ENCODE data around the gene COPG2.
"Not testable (repeated sequence)": the region's sequence is repeated elsewhere in the genome, so short reads cannot be mapped to it uniquely, and the experiment has no call there.

COPG2 gene

DNA sequence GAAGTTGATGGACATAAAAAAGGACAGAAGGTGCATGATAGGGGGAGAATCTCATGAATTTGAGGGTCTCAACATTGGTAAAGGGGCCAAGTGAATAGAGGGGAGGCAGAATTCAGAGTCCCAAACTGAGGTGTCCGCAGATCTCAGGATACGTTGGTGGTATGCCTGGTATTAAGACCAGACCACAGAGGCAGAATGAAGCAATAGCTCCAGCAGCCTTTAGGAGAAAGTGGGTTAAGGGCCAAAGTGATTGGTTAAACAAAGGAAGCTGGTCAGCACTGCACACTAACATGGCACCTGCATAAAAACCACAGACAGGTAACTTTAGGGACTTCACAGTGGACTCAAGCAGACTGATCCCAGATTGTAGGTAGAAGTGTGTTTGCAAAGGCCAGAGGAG, 139.1 kb downstream of the COPG2 start:
- TF ChIP-seq, protein P1, sequence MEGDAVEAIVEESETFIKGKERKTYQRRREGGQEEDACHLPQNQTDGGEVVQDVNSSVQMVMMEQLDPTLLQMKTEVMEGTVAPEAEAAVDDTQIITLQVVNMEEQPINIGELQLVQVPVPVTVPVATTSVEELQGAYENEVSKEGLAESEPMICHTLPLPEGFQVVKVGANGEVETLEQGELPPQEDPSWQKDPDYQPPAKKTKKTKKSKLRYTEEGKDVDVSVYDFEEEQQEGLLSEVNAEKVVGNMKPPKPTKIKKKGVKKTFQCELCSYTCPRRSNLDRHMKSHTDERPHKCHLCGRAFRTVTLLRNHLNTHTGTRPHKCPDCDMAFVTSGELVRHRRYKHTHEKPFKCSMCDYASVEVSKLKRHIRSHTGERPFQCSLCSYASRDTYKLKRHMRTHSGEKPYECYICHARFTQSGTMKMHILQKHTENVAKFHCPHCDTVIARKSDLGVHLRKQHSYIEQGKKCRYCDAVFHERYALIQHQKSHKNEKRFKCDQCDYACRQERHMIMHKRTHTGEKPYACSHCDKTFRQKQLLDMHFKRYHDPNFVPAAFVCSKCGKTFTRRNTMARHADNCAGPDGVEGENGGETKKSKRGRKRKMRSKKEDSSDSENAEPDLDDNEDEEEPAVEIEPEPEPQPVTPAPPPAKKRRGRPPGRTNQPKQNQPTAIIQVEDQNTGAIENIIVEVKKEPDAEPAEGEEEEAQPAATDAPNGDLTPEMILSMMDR (IDR thresholded peaks at IDR 0.05; ENCODE audit: insufficient read depth, low read length, poor library complexity, severe bottlenecking) = no peak
- no peak for DNase-seq (ENCODE audit: extremely low read depth, insufficient read length)
- no peak overlapping the region for H3K4me3 ChIP-seq (replicated peaks; ENCODE audit: low read depth, low read length)
- H3K27me3 ChIP-seq (replicated peaks; ENCODE audit: control insufficient read depth, insufficient read depth, low read length) = no peaks in the 10 kb centered on the region
- no peaks in the 10 kb centered on the region for H3K36me3 ChIP-seq (ENCODE audit: control insufficient read depth, insufficient read depth, low read length)

DNA sequence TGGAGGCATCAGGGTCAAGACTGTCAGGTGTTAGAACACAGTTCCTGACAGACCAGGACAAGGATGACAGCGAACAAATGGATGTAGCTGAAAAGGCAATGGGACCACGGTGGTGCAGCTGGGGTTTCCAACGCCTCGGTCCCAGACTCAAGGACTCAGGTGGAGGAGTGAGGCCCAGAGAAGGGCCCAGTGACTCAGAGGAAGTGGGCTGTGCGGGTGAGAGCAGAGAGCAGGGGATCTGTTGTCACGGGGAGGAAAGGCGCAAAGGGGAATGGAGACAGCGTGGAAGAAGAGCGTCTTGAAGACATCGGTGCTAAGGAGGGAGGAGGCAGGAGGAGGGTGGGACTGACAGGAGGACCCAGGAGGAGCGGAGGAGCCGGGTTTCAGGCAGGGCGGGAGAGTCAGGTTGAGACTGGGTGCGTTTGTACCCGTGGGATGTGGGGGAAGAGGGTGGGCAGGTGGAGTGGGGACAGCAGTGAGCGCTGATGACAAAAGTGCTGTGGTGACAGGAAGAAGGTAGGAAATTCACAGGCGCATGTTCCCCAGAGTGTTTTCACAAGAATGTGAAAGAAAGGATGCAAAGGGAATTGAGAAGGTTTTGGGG, 140.7 kb downstream of the COPG2 start:
- DNase-seq (ENCODE audit: extremely low read depth, insufficient read length); H3K36me3 ChIP-seq (ENCODE audit: control insufficient read depth, insufficient read depth, low read length); H3K4me3 ChIP-seq (replicated peaks; ENCODE audit: low read depth, low read length); H3K27me3 ChIP-seq (replicated peaks; ENCODE audit: control insufficient read depth, insufficient read depth, low read length): not testable (repeated sequence)

DNA sequence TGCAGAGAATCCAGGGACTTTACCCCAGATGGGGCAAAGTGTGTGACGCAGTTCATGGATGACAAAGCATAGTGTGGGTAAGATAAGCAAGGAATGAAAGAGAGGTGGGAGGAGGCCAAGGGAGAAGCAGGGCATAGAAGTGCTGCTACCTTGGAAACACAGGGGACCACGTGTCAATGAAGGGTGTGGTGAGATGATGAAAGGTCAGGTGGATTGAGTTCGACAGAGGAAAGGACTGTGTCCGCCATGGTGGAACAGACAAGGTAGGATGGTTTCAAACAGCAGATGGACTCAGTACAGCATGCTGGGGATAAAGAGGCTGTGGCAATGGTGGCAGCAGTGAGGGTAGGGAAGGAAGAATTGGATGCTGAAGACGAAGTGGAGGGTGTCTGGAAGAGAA, 143.9 kb downstream of the COPG2 start:
- Histone ChIP-seq H3K4me3 (replicated peaks; ENCODE audit: low read depth, low read length) (no peak overlapping the region), H3K27me3 (replicated peaks; ENCODE audit: control insufficient read depth, insufficient read depth, low read length) (no peaks in the 10 kb centered on the region), H3K36me3 (ENCODE audit: control insufficient read depth, insufficient read depth, low read length) (no peaks in the 10 kb centered on the region)
- TF ChIP-seq, protein P1 (IDR thresholded peaks at IDR 0.05; ENCODE audit: insufficient read depth, low read length, poor library complexity, severe bottlenecking) = no peak
- DNase-seq (ENCODE audit: extremely low read depth, insufficient read length) = no peak

DNA sequence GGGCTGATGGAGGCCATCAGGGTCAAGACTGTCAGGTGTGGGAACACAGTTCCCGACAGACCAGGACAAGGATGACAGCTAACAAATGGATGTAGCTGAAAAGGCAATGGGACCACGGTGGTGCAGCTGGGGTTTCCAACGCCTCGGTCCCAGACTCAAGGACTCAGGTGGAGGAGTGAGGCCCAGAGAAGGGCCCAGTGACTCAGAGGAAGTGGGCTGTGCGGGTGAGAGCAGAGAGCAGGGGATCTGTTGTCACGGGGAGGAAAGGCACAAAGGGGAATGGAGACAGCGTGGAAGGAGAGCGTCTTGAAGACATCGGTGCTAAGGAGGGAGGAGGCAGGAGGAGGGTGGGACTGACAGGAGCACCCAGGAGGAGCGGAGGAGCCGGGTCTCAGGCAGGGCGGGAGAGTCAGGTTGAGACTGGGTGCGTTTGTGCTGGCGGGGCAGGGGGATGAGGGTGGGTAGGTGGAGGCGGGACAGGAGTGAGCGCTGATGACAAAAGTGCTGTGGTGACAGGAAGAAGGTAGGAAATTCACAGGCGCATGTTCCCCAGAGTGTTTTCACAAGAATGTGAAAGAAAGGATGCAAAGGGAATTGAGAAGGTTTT, 144.9 kb downstream of the COPG2 start:
- not testable (repeated sequence) for H3K27me3 ChIP-seq (replicated peaks; ENCODE audit: control insufficient read depth, insufficient read depth, low read length); H3K4me3 ChIP-seq (replicated peaks; ENCODE audit: low read depth, low read length); H3K36me3 ChIP-seq (ENCODE audit: control insufficient read depth, insufficient read depth, low read length); DNase-seq (ENCODE audit: extremely low read depth, insufficient read length)

DNA sequence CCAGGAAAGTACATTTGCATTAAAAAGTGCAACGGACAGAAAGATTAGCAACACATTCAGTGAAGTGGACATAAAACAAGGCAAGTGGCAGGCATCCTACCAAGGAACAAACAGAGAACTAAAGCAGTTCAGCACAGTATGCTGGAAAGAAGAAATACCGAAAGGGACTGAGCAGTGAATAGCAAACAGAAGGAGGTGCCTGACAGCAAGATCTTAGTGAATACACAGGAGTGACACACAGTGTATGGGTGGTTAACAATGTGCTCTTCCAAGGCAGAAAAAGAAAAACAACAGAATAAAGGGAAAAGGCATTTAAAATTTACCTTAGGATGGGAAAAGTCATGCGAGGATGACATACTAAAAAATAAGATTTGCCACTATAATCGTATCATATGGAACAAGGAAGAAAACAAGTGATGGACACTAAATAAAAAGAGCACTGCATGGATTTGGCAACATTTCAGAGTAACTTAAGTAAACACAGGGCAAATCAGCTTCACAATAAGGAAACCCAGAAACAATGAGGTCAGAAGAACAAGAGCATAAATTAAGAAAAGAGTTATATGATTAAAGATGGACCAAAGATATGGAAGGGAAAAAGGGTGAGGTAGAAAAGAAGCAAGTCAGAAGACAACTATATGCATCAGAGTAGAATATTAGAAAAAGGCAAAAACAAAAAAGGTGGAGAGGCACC, 147.1 kb downstream of the COPG2 start:
- no peaks in the 10 kb centered on the region for H3K27me3 ChIP-seq (replicated peaks; ENCODE audit: control insufficient read depth, insufficient read depth, low read length)
- TF ChIP-seq, protein P1 (IDR thresholded peaks at IDR 0.05; ENCODE audit: insufficient read depth, low read length, poor library complexity, severe bottlenecking) = no peak
- no peak for DNase-seq (ENCODE audit: extremely low read depth, insufficient read length)
- no peak overlapping the region for H3K4me3 ChIP-seq (replicated peaks; ENCODE audit: low read depth, low read length)
- no peaks in the 10 kb centered on the region for H3K36me3 ChIP-seq (ENCODE audit: control insufficient read depth, insufficient read depth, low read length)

DNA sequence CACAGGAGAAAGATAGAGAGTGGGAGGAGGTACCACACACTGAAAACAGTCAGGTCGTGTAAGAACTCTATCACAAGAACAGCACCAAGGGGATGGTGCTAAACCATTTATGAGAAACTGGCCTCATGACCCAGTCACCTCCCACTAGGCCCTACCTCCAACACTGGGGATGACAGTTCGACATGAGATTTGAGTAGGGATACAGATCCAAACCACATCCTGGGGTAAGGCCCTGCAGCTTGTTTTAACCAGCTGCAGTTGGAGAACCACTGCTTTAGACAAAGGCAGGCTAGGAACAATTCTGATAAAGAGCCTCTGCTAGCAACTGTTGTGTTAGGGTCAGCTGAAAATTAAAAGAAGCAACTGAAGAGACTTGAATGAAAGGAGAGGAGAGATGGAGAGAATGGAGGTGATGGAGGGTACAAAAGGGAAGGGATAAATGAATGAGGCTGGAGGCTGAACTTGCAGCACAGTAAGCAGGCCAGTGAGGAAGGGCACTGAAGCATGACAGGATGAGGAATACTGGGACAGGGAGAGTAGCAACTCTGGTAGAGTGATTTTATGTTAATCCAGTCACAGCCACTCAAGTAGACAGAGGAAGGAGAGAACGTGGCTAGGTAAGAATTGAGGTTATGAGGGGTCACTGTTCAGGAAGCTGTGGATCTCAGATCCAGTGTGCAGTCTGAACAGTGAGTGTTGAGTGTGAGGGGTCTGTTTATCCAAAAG, 153.1 kb downstream of the COPG2 start:
- no peaks in the 10 kb centered on the region for H3K27me3 ChIP-seq (replicated peaks; ENCODE audit: control insufficient read depth, insufficient read depth, low read length)
- TF ChIP-seq, protein P1 (IDR thresholded peaks at IDR 0.05; ENCODE audit: insufficient read depth, low read length, poor library complexity, severe bottlenecking) = no peak
- no peak overlapping the region for H3K4me3 ChIP-seq (replicated peaks; ENCODE audit: low read depth, low read length)
- no peak for DNase-seq (ENCODE audit: extremely low read depth, insufficient read length)
- no peaks in the 10 kb centered on the region; the same call in 1 of the 2 replicates for H3K36me3 ChIP-seq (ENCODE audit: control insufficient read depth, insufficient read depth, low read length)

Data from GM06990 (cell line).